GM10266 (cell line): ENCODE measurements around the gene ABR.
A peak's percentile ranks its signal among the peaks of the same experiment; 100 is the strongest.

Experiments
- DNase-seq: peaks from one replicate; pipeline ENCODE4 v3.0.0; 2012; ENCODE audit errors: extremely low spot score
- TF ChIP-seq, protein P1 (sequence below): IDR thresholded peaks from 2 replicates; pipeline ENCODE4 v1.5.1; 2012; ENCODE audit warnings: mild to moderate bottlenecking, low read depth; ENCODE audit not compliant: control insufficient read depth, insufficient read depth; ENCODE audit errors: missing control alignments

ABR gene

DNA sequence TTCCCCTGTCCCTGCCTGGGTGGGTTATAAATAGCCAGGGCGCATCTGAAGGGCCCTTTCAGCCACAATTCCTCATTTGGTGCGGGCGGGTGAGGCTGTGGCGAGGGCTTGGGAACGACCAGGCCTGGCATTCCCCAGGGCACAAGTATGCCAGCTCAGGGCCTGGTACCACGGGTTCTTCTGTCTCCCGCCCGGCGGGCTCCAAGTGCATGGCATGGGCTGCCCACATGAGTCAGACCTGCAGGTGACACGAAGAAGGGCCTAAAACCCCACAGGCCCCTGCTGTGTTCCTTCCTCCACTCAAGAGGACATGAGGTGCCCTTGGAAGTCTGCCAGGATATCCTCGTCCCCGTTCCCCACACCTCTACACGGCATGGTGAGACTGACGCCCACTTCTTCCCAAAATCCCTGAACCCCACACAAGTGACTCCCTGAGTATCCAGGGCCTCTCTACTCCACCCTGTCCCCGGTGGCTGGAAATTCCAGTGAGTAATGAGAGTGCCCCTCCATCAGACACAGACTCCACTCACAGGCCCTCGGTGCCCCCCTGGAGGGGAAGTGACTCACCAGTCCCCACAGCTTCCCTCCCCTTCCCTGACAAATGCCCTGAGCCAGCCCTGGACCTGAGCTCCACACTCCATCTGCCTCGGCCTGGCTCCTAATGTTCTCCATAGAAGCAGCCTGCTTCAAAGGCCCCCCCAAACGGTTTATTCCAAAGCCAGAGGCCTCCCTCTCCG is 68.8 kb downstream of the ABR start:
- TF ChIP-seq, protein P1, sequence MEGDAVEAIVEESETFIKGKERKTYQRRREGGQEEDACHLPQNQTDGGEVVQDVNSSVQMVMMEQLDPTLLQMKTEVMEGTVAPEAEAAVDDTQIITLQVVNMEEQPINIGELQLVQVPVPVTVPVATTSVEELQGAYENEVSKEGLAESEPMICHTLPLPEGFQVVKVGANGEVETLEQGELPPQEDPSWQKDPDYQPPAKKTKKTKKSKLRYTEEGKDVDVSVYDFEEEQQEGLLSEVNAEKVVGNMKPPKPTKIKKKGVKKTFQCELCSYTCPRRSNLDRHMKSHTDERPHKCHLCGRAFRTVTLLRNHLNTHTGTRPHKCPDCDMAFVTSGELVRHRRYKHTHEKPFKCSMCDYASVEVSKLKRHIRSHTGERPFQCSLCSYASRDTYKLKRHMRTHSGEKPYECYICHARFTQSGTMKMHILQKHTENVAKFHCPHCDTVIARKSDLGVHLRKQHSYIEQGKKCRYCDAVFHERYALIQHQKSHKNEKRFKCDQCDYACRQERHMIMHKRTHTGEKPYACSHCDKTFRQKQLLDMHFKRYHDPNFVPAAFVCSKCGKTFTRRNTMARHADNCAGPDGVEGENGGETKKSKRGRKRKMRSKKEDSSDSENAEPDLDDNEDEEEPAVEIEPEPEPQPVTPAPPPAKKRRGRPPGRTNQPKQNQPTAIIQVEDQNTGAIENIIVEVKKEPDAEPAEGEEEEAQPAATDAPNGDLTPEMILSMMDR, result no peak
- DNase-seq, result no peak

DNA sequence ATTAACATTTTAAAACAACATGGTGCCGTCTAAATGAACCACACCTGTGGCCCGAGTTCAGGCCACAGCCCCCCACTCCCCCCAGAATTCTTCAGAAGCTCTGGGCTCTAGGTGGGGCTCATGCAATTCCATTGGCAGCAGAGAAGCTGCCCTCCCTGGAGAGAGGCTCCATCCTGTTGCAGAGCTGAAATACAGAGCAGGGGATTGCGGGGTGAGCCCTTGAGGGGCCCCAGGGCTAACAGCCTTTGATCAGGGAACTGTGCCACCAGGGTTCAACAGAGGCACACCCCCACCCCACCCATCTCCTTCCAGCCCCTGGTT is 69.3 kb downstream of the ABR start:
- DNase-seq, result no peak
- TF ChIP-seq, protein P1, result no peak

DNA sequence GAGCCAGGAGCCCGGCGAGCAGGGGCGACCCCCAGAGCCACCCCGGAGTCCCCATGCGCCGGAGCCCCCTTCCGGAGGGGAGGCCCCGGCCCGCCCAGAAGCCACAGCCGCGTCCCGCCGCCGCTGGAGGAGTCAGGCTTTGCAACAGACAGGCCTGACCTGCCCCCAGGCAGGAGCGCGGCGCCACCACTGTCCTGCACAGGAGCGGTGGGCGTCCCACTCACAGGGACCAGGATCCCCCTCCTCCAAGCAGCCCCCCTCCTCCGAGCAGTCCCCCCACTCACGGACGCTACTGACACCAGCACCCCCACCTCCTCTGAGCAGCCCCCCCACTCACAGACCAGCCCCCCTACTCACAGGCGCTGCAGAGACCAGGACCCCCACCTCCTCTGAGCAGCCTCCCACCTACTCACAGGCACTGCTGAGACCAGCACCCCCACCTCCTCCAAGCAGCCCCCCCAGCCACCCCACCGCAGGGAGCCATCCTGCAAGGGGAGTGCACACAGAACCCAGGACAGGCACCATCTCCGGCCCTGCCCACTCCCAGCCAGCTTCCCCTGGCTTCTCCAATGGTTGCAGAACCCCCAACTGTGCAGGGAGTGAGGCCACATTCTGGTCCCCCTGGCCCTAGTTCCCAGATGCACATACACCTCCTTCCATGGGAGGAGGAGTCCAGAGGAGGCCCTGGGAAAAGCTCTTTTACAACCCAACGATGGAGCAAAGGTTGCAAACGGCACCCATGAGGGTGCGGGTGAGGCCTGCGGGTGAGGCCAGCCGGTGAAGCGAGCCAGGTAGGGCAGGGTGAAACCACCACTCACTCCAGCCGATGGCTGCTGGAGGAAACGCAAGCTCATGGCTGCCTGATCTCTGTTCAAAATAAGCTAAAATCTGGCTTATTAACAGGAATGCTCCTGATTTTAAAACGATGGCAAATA is 69.9 kb downstream of the ABR start:
- TF ChIP-seq, protein P1, result no peak
- peak; percentile 69 for DNase-seq

DNA sequence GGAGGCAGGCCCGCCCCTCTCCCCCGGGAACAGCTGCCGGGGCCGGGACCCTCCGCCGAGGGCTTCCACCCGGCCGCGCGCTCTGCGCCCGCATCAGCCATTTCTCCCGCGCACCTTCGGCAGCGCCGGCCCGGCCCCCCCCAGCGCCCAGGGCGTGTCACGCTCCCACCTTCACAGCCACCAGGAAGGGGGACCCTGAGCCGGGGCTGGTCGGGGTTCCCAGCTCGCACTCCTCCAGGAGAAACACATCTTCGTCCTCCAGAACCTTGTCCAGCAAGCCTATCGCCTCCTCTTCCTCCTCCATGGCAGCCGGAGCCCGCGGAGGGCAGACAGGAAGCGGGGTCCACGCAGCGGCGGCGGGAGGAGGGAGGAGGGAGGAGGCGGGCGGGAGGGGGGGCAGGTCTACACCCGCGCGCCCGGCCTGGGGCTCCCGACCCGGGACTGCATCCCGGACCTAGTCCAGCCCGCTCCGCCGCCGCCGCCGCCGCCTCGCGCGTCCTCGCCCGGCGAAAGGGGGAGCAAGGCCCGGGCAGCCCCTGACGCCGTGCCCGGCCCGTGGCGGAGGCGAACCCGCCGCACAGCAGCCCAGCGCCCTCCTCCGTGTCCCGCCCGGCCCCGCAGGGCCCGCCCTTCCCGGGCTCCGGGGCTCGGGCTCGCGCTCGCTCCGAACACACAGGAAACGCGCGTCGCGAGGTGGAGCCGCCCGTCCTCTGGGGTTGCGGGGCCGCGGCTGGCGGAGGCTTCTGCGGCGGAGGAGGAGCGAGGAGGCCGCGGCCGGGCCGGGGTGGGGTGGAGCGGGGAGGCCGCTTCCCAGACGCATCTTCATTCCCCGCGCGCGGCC is 70.8 kb downstream of the ABR start:
- DNase-seq, result peak; percentile 78
- TF ChIP-seq, protein P1, result no peak

DNA sequence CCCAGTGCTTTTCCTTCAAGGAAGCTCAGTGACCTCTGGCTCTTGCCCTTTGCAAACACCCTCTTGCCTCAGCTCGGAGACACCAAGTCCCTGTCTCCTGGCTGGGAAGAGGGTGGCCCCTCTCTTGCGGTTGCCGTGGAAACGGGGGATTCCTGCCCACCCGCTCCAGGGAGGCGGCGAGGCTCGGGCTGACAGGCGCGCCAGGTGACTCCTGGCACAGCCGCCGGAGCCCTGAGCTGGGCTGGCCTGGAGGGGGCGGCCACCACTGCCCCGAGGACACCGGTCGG is 71.4 kb downstream of the ABR start:
- DNase-seq, result no peak
- TF ChIP-seq, protein P1, result peak; percentile 15

DNA sequence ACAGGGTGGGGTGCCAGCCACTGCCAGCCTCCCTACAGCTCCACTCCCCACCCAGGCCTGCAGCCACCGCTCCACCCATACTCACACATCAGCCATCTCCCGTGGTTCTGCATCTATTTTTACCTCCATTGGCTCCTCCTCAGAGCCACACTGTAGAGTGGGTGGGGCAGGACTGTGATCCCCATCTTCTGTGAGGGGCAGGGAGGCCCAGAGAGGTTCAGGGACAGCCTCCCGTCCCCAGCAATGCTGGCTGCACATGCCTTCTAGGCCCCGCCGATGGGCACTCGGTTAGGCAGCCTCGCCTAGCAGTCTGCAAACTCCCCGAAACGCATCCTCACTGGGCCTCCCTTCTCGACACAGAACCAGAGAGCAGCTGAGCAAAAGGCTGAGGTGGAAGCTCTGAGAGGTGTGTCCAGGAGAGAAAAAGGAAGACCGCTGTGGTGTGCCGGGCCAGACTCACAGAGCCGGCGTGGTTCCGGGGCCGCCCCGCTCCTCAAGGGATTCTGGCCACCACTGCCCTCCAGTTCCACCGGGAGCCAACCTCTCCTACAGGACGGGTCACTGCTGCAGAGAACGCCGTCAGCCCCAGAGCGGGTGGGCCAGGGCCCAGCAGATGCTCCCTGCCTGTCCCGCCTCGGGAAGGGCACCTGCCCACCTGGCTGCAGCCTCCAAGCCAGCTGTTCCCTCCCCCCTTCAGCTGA is 71.9 kb downstream of the ABR start:
- DNase-seq, result no peak
- TF ChIP-seq, protein P1, result no peak
